Epithelial cell of proximal tubule (primary cell): Measurements from ENCODE around the gene PAPPA2. TPM values are rescaled to one million over a fixed set of nuclear protein-coding genes. Genes with fewer than 3 reads are reported as not detected.
"Not testable (repeated sequence)": the region's sequence is repeated elsewhere in the genome, so short reads cannot be mapped to it uniquely, and the experiment has no call there.

ENCODE experiments used
- DNase-seq: peaks from one replicate; pipeline ENCODE4 v3.0.0-alpha.2; 2011; ENCODE audit warnings: low read depth
- H3K4me3 ChIP-seq: 2 replicates; pipeline ENCODE4 v1.5.1; 2011; ENCODE audit warnings: low read depth, mild to moderate bottlenecking, low read length
- total RNA-seq: library from RNA; depleted of rRNA; stranded (reverse); fragments of >200 nt; gene quantifications from 2 replicates; pipeline ENCODE4 v1.2.3, GENCODE V29; 2015
- TF ChIP-seq, protein P1 (sequence below): conservative IDR thresholded peaks from 2 replicates; pipeline ENCODE4 v1.5.1; 2012; ENCODE audit warnings: low read depth, mild to moderate bottlenecking, low read length

Gene PAPPA2
- total RNA-seq, 1 donor from 2014 or later, result 0.98 TPM

GRCh38 chr1:176558561-176558960 is 95.6 kb downstream of the PAPPA2 start:
- TF ChIP-seq, protein P1, sequence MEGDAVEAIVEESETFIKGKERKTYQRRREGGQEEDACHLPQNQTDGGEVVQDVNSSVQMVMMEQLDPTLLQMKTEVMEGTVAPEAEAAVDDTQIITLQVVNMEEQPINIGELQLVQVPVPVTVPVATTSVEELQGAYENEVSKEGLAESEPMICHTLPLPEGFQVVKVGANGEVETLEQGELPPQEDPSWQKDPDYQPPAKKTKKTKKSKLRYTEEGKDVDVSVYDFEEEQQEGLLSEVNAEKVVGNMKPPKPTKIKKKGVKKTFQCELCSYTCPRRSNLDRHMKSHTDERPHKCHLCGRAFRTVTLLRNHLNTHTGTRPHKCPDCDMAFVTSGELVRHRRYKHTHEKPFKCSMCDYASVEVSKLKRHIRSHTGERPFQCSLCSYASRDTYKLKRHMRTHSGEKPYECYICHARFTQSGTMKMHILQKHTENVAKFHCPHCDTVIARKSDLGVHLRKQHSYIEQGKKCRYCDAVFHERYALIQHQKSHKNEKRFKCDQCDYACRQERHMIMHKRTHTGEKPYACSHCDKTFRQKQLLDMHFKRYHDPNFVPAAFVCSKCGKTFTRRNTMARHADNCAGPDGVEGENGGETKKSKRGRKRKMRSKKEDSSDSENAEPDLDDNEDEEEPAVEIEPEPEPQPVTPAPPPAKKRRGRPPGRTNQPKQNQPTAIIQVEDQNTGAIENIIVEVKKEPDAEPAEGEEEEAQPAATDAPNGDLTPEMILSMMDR, result no peak
- DNase-seq, result no peak
- no peak overlapping the region for H3K4me3 ChIP-seq

GRCh38 chr1:176559474-176559873 is 96.5 kb downstream of the PAPPA2 start:
- H3K4me3 ChIP-seq, result no peak overlapping the region
- TF ChIP-seq, protein P1, result no peak
- DNase-seq, result no peak

- DNase-seq, result peak; percentile 31
- no peak overlapping the region for H3K4me3 ChIP-seq
- TF ChIP-seq, protein P1, result peak; percentile 95
Observed at GRCh38 chr1:176559878-176560277, 96.9 kb downstream of the PAPPA2 start.

DNA sequence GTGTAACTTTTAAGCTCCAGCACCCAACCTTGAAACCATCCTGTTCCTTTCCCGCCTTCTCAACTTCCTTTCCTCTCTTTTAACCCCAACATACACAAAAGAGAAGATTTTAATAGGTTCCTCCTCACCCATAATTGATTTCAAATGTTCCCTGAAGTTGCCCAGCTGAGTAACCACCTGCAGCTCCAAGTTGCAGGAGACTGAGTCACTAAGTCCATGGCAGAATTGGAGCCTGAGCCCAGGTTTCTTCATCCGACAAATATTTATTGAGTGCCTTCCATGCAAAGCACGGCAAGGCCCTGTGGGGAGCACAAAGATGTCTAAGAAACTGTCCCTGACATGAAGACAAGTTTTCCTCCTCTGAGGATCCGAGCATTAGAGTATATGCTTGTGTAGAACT is 97.7 kb downstream of the PAPPA2 start:
- no peak for DNase-seq
- no peak overlapping the region for H3K4me3 ChIP-seq
- TF ChIP-seq, protein P1, result no peak

DNA sequence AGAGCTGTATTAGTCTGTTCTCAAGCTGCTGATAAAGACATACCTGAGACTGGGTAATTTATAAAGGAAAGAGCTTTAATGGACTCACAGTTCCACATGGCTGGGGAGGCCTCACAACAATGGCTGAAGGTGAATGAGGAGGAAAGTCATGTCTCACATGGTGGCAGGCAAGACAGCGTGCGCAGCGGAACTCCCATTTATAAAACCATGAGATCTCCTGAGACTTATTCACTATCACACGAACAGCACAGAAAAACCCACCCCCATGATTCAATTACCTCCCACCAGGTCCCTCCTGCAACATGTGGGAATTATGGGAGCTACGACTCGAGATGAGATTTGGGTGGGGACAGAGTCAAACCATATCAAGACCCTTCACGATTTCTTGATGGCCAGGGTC is 98.8 kb downstream of the PAPPA2 start:
- not testable (repeated sequence) for DNase-seq, H3K4me3 ChIP-seq

- TF ChIP-seq, protein P1, result no peak
- DNase-seq, result no peak
- H3K4me3 ChIP-seq, result no peak overlapping the region
Observed at GRCh38 chr1:176566004-176566975, 103.3 kb downstream of the PAPPA2 start.

GRCh38 chr1:176567190-176567794 is 104.3 kb downstream of the PAPPA2 start:
- TF ChIP-seq, protein P1, result no peak
- no peak overlapping the region for H3K4me3 ChIP-seq
- DNase-seq, result peak; percentile 68
